Activated T-helper 9 cell treated with anti-CD3 and anti-CD28 coated beads, Interleukin-2, amount 50 U/mL, for 16 hours (primary cell): ENCODE results near the gene TMEM123.

Source experiments
- DNase-seq: peaks from one replicate; pipeline ENCODE4 v3.0.0-alpha.2; 2020; ENCODE audit warnings: low read depth

Gene TMEM123, protein sequence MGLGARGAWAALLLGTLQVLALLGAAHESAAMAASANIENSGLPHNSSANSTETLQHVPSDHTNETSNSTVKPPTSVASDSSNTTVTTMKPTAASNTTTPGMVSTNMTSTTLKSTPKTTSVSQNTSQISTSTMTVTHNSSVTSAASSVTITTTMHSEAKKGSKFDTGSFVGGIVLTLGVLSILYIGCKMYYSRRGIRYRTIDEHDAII

DNA sequence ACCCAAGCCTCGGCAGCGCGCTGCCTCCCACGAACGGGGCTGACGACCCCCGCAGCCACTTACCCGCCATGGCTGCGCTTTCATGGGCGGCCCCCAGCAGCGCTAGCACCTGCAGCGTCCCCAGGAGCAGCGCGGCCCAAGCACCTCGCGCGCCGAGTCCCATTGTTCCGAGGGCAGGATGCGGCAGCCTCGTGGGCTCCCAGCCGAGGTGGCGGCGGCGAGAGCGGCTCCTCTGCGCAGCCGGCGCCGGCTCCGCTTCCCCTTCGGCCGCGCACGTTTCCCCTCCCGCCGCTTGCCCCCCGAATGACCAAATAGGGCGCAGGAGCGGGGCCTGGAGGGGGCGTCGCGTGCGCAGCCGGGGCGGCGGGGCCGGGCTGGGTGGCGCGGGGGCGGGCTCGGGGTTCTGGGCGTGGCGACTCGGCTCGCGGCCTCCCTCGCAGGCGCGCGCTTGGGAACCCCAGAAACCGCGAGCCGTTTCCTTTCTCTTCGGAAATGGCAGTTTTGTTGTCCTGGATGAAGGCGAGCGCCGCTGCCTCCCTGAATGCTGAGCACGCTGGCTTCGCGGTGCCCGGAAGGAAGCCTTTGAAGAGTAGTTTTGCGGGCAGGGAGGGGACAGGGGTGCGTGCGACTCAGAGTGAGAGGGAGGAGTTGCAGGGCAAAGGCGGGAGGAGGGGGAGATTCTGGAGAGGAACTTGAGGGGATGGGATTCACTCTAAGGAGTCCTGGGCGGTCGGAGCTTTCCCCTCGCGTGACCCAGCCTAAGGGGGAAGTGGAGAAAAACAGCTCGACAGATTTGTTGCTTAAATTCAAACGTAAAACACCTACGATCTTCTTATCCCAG, at the start of gene TMEM123:
Gene TMEM123, minus strand, starts transcription at position 305 of the 841 bp plus-strand sequence. Its CDS starts 142 bp downstream, at position 163.
- peak; percentile 78 for DNase-seq

DNA sequence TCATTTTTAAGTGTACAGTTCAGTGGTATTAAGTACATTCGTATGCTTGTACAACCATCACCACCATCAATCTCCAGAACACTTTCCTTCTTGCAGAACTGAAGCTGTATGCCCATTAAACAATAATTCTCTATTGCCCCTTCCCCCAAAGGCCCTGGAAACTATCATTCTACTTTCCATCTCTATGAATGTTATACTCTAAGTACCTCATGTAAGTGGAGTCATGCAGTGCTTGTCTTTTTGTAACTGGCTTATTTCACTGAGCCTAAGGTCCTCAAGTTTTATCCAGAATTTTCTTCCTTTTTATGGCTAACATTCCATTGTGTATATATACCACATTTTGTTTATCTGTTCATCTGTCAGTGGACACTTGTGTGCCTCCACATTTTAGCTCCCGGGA, 48.3 kb upstream of the TMEM123 start:
- no peak for DNase-seq

GRCh38 chr11:102499931-102500330, 47.4 kb upstream of the TMEM123 start:
- no peak for DNase-seq

GRCh38 chr11:102499151-102499550, 46.6 kb upstream of the TMEM123 start:
- DNase-seq = no peak

DNA sequence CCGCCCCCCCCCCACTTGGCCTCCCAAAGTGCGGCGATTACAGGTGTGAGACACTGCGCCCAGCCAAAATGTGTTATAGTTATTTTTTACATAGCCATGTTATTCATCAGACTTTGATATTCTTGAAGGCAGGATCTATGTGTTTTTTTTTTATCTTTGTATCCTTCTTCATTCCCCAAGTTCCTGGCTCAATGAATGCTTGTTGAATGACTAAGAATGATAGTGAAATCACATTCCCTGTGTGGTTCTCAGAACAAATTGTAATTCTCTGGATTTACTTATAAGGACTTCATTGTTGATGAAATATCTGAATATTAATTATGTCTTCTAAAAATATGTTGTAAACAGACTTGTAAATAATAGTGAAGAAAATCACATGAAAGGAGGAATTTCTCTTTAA, 44.5 kb upstream of the TMEM123 start:
- DNase-seq = no peak

DNA sequence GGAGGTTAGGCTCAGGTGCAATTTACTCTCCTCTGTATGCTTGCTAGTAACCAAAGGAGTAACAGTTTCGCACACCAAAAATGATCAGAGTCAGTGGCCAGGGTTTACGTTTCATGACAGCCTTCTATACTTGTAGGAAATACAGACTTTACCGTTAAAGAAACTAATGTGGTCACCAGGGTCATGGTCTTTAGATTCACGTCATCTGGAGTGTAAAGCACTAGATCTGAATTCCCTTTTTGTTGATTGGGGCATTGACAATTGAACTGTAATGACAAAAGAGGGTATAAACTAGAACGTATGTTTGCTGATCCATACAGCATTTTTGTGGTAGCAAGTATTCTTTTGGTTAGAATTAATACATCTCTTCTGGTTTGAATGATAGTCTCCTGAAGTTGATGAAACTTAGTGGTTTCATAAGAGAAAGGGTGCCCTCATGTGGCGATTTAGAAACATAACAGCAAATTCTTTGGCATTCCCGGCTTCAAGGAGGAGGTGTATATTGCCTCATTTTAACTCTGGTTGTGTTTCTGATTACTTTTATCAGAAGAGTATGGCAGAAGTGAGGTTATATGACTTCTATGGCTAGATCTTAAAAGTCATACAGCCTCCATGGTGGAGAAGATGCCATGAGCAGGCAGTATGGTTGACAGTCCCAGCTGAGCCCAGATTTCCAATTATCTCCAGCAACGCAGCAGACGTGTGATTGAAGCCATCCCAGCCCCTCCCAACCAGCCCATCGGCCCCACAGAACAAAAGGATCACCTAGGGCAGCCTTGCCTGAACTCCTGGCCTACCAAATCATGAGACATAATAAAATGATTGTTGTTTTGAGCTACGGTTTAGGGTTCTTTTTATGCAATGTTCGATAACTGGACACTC, 42.8 kb upstream of the TMEM123 start:
- no peak for DNase-seq

GRCh38 chr11:102494216-102494615, 41.7 kb upstream of the TMEM123 start:
- DNase-seq = no peak

DNA sequence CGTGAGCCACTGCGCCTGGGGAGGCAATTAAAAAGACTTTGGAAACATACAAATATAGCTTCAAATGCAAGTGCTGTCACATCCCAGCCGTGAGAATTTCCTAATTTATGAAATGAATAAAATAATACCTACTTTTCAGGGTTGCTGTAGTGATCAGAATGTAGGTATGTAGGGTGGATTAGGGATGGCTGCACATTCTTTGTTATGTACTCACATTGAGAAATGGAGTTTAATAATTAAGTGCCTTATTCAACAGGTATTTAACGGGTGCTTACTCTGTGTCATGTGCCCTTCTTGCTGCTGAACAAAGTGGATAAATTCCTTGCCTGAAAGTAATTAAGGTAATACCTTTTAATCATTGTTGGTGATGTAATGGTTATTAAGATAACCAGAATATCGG, 41.0 kb upstream of the TMEM123 start:
- DNase-seq = no peak

DNA sequence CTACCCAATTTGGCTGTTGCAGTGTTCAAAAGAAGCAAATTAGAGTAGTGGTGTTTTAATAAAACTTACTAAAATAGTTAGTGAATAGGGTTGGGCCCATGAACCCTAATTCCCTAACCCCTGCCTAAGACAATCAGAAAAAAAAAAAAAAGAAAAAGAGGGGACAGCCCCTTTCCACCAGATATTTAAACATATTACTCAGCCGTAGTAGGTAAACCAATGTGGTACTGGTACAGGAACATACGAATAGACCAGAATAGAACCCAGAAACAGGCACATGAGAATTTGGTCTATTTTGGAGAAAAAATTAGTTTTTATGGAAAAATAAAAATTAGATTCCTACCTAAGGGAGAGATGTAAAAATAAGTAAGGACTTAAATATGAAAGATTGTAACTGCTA, 39.4 kb upstream of the TMEM123 start:
- no peak for DNase-seq

DNA sequence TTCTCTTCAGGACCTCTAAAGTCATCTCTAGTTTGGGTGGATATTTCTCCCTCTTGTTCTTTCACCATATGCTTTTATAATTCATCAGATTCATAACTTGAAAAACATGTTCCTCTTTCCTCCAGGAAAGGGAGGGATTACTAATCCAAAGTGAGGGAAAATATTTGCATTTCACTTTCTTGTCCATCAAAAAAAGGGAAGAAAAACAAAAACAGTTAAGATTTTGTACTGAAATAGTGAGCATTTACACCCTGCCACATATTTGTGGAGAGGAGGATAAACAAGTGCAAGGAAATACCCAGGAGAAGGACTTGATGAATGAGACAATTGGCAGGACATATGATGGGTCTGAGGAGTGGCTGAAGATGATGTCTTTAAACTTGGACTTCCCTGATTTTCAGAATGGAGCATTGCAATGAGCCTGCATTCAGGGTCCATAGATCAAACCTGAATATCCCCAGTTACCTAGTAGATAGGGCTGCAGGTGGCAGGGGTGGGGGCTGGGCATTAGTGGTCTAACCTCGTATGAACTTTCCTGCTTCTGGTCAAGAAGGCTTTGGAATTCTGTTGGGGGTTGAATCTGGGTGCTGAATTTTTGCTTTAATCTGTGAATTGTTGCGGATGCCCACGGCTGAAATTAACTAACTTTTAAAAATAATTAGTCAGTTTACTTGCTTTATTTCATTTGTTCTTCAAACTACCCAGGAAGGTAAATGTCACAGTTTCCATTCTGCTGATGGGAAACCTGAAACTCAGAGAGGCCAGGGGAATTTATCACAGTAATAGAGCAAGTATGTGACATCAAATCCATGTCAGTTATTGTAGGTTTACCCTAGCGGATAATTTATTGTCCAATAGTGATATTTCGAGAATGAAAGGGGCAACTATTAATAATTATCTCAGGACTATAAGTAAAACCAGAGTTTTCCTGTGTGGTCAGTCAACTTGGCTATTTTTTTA, 36.9 kb upstream of the TMEM123 start:
- DNase-seq = no peak

- DNase-seq = no peak
Observed at GRCh38 chr11:102488208-102488607, 35.6 kb upstream of the TMEM123 start.

DNA sequence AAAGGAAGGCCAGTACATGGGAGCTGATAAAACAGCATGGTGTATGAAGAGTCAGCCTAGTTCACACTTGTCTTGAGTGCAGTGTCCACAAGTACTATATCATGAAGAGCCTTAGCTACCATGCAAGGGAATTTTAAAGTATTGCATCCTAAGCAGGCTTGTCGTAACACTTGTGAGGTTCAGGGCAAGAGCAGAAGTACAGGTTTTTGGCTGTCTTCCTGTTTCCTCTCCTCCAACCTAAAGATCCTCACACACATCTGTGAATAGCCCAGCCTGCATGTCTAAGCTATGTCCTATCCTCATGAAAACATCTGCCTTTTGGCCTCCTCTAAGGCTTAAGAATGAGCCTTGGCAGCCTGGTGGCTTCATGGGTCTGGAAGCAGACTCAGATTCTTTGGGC, 34.6 kb upstream of the TMEM123 start:
- DNase-seq = no peak

GRCh38 chr11:102486584-102486983, 34.0 kb upstream of the TMEM123 start:
- no peak for DNase-seq

- DNase-seq = no peak
Observed at GRCh38 chr11:102485095-102485722, 32.6 kb upstream of the TMEM123 start.

DNA sequence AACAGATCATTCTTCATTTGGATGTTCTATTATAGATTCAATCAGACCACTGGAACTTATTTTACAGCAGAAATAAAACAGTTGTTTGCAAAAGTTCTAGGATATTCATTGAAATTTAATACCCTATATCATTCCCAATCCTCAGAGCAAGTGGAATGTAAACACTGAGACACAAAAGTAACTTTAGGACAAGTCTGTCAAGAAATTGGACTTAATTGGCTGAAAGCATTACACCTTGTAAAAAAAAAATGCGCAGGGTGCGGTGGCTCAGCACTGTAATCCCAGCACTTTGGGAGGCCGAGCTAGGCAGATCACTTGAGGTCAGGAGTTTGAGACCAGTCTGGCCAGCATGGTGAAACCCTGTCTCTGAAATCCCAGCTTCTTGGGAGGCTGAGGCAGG, 29.9 kb upstream of the TMEM123 start:
- no peak for DNase-seq

DNA sequence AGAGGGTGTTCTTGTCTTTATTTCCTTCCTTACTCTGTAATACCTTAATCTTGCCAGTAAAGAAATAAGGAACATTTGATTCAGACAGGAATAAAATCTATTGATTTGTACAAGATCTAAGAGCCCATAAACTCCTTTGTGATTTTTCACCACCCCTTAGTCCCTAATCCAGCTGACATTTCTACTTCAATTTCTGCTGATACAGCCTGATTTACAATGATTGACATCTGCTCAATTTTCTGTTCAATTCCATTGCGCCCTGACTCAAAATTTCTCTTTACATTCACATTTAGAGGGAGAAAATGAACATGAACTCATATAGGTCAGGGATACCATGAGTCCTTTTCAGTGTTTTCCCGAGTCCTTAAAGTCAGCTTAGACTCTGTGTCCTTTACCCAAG, 27.2 kb upstream of the TMEM123 start:
- DNase-seq = no peak

DNA sequence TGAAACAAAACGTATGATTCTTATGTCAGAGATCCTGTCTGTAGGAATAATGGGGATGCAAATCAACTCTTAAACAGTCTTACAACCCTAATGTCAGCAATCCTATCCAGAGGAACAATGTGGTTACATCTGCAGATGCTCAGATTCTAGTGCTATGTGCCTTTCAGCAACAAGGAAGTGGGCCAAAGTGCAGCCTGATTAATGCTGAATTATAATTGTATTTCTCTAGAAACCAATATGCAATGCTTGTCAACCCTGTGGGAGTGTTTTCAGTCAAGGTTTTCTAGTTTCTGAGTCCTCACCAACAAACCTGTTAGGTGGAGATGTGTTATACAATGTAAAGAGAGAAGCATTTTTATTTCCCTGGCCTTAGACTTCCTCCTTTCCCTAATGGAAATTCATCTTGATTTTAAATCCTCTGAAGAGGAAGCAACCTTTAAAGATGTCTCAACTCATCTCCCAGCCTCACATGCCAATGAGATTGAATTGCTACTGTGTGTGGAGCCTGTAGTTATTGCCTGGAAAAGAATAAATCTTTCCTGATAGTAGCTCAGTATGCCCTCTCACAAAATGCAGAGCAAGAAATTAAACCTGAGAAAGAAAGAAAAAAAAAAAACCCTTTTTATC, 26.2 kb upstream of the TMEM123 start:
- no peak for DNase-seq

DNA sequence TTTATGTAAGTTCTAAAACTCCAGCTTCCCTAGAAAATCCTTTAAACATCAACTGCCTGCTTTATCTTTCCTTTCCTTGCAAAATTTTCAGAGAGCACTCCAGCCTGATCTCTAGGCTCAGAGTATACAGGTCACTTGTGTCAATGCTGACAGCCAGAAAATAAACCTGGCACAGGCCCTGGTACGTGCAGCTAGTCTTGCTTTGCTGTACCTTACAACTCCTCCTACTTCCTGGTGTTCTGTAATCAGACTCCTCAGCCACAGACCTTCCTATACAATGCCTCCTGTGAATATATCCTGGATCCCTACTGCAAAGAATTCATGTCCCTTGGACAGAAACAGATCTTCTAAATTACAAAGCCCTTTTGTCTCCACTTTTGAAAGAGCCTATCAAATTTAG, 24.2 kb upstream of the TMEM123 start:
- DNase-seq = no peak

GRCh38 chr11:102476069-102476468, 23.5 kb upstream of the TMEM123 start:
- no peak for DNase-seq

GRCh38 chr11:102473543-102473942, 21.0 kb upstream of the TMEM123 start:
- DNase-seq = no peak

DNA sequence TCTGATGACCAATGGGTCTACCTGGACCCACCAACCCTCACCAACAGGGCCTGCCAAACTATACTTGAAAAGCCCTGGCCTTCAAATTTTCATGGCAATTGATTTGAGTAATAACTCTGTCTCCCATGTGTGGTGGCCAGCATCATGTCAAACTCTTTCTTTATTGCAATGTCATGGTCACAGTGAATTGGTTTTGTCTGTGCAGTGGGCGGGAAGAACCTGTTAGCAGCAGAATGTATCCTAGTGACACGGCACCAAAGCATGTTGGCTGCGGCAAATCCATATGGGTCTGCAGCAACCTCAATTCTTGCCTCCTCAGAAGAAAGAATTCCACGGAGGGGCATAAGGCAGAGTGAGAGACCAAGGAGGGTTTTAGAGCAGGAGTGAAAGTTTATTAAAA, 19.6 kb upstream of the TMEM123 start:
- no peak for DNase-seq
